GM18519 (cell line): ENCODE results near the gene CP.
A peak's percentile ranks its signal among the peaks of the same experiment; 100 is the strongest.
"Not testable (repeated sequence)": the region's sequence is repeated elsewhere in the genome, so short reads cannot be mapped to it uniquely, and the experiment has no call there.

Experiments used
- ATAC-seq: cut with Tn5 transposase; IDR thresholded peaks from one replicate; pipeline ENCODE4 v1.9.1; 2021; ENCODE audit warnings: mild to moderate bottlenecking, moderate library complexity; ENCODE audit not compliant: unreplicated experiment, low FRiP score

The CP gene

GRCh38 chr3:149221783-149222517 lies at the start of gene CP:
CP (minus strand) TSS chr3:149221829; CDS start chr3:149221792, 37 bp downstream.
- ATAC-seq, result no peak

- ATAC-seq, result no peak
These were observed 48.6 kb upstream of the CP start for GRCh38 chr3:149270180-149270579.

GRCh38 chr3:149269687-149270086 lies 48.1 kb upstream of the CP start:
- no peak for ATAC-seq

- ATAC-seq, result no peak
These were observed 45.9 kb upstream of the CP start for GRCh38 chr3:149267565-149267964.

- ATAC-seq, result no peak
These were observed 45.1 kb upstream of the CP start for GRCh38 chr3:149266736-149267135.

GRCh38 chr3:149263856-149264255 lies 42.2 kb upstream of the CP start:
- ATAC-seq, result no peak

- ATAC-seq, result no peak
These were observed 37.1 kb upstream of the CP start for GRCh38 chr3:149258714-149259113.

GRCh38 chr3:149258298-149258697 lies 36.7 kb upstream of the CP start:
- no peak for ATAC-seq

GRCh38 chr3:149252272-149252671 lies 30.6 kb upstream of the CP start:
- ATAC-seq, result no peak

GRCh38 chr3:149251186-149251585 lies 29.6 kb upstream of the CP start:
- ATAC-seq, result no peak

- peak; percentile 39 for ATAC-seq
These were observed 26.5 kb upstream of the CP start for GRCh38 chr3:149247929-149248691.

- no peak for ATAC-seq
These were observed 25.5 kb upstream of the CP start for GRCh38 chr3:149247008-149247710.

- ATAC-seq, result peak; percentile 69
These were observed 24.3 kb upstream of the CP start for GRCh38 chr3:149245738-149246451.

- peak; percentile 54 for ATAC-seq
These were observed 21.9 kb upstream of the CP start for GRCh38 chr3:149243540-149243939.

GRCh38 chr3:149239357-149239936 lies 17.8 kb upstream of the CP start:
- ATAC-seq, result no peak

- not testable (repeated sequence) for ATAC-seq
These were observed 16.6 kb upstream of the CP start for GRCh38 chr3:149238268-149238667.

- no peak for ATAC-seq
These were observed 14.2 kb upstream of the CP start for GRCh38 chr3:149235599-149236424.

- no peak for ATAC-seq
These were observed 13.1 kb upstream of the CP start for GRCh38 chr3:149234671-149235245.

GRCh38 chr3:149233323-149233722 lies 11.7 kb upstream of the CP start:
- ATAC-seq, result no peak
